Glomerular visceral epithelial cell (primary cell): ENCODE measurements around the gene SNAI3.
A peak's percentile ranks its signal among the peaks of the same experiment; 100 is the strongest.
"Not testable (repeated sequence)": the region's sequence is repeated elsewhere in the genome, so short reads cannot be mapped to it uniquely, and the experiment has no call there.

Source experiments
- DNase-seq: peaks from one replicate; pipeline ENCODE4 v3.0.0-alpha.2; 2016; ENCODE audit errors: extremely low spot score

The SNAI3 gene

GRCh38 chr16:88669980-88670379 lies 16.3 kb downstream of the SNAI3 start:
- DNase-seq, result no peak

GRCh38 chr16:88669493-88669892 lies 16.8 kb downstream of the SNAI3 start:
- not testable (repeated sequence) for DNase-seq

GRCh38 chr16:88667461-88667860 lies 18.8 kb downstream of the SNAI3 start:
- no peak for DNase-seq

GRCh38 chr16:88665570-88665969 lies 20.7 kb downstream of the SNAI3 start:
- no peak for DNase-seq

GRCh38 chr16:88665148-88665547 lies 21.2 kb downstream of the SNAI3 start:
- DNase-seq, result no peak

- DNase-seq, result peak; percentile 97
These were observed 23.3 kb downstream of the SNAI3 start, which contains the start of gene MVD for GRCh38 chr16:88662843-88663606. Gene MVD, minus strand, starts transcription at chr16:88663091. Its CDS starts 11 bp downstream, at chr16:88663080.

- no peak for DNase-seq
These were observed 24.0 kb downstream of the SNAI3 start for GRCh38 chr16:88662222-88662842.

GRCh38 chr16:88661468-88661867 lies 24.8 kb downstream of the SNAI3 start:
- no peak for DNase-seq

- no peak for DNase-seq
These were observed 27.1 kb downstream of the SNAI3 start for GRCh38 chr16:88659160-88659559.

- DNase-seq, result no peak
These were observed 27.6 kb downstream of the SNAI3 start for GRCh38 chr16:88658714-88659113.

GRCh38 chr16:88657371-88657770 lies 28.9 kb downstream of the SNAI3 start:
- no peak for DNase-seq

- no peak for DNase-seq
These were observed 29.9 kb downstream of the SNAI3 start for GRCh38 chr16:88656291-88656980.

GRCh38 chr16:88655733-88656281 lies 30.5 kb downstream of the SNAI3 start:
- DNase-seq, result no peak

GRCh38 chr16:88655053-88655732 lies 31.1 kb downstream of the SNAI3 start:
- DNase-seq, result no peak

GRCh38 chr16:88654363-88655052 lies 31.8 kb downstream of the SNAI3 start:
- DNase-seq, result no peak

- no peak for DNase-seq
These were observed 32.5 kb downstream of the SNAI3 start for GRCh38 chr16:88653596-88654362.

GRCh38 chr16:88653101-88653500 lies 33.2 kb downstream of the SNAI3 start:
- no peak for DNase-seq

- DNase-seq, result no peak
These were observed 33.6 kb downstream of the SNAI3 start for GRCh38 chr16:88652762-88653063.

GRCh38 chr16:88651989-88652761 lies 34.1 kb downstream of the SNAI3 start:
- no peak for DNase-seq
